ENCODE data around the gene THBS4.
A peak's percentile ranks its signal among the peaks of the same experiment; 100 is the strongest.

DNA sequence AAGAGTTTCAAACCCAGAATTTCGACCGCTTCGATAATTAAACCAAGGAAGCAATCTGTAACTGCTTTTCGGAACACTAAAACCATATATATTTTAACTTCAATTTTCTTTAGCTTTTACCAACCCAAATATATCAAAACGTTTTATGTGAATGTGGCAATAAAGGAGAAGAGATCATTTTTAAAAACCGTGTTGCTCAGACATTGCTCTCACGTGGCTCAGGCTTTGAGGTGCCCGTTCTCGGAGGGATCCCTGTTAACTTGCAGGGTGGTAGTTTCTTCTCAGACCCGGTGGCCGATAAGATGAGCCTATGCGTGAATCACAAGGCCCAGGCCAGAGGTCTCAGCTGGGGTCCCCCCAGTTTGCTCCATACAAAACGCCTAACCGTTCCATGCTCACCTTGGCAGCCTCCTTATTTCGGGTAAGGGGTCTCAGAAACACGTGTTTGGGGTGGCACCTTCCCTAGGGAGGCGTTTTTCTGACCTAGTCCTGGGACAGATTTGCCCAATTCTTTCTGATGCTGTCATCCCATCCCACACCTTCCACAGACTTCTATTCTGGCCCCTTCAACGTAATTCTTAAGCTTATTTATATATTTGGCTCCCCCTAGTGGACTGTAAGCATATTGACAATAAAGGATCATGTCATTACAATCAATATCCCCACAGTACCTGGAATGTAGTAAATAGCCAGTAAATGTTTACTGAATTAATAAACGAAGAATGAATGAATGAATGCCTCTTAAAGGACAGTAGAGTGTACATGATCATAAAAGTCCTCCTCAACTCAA, 48.1 kb downstream of the THBS4 start:
- no peak for TF ChIP-seq POLR2A (IDR thresholded peaks at IDR 0.05)
- peak; percentile 28 to 73 (median 53) for TF ChIP-seq CTCF (IDR thresholded peaks at IDR 0.05)
- no peak for TF ChIP-seq POLR2AphosphoS5 (IDR thresholded peaks at IDR 0.05; ENCODE audit: insufficient read depth in 1 of 2, low read depth in 1 of 2)
